Measurements from ENCODE around the gene MMUT. TPM values are rescaled to one million over a fixed set of nuclear protein-coding genes. Genes with fewer than 3 reads are reported as not detected.
"Not testable (repeated sequence)": the region's sequence is repeated elsewhere in the genome, so short reads cannot be mapped to it uniquely, and the experiment has no call there.

Gene MMUT
- total and polyA plus RNA-seq, 7 donors: 10.5 to 23.6 (median 16.8) TPM

DNA sequence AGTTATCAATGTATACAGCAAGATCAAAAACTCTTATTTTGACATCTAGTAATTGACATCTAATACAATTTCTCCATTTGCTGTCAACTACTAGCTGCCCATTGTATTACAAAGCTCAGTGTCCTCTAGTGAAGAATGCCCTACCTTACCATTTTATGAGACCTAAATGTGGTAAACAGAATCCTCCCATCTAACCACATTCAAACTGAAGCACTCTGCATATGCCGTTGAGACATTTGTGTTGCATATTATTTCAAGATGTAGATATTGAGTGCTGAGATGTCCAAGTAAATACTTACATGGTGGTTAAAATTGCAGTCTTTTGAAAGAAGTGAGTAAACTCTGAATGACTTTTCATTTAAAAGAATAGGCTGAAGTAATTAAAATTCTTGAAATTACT is 36.1 kb upstream of the MMUT start:
- no peak for TF ChIP-seq POLR2AphosphoS5 (IDR thresholded peaks at IDR 0.05)
- TF ChIP-seq, protein P1, sequence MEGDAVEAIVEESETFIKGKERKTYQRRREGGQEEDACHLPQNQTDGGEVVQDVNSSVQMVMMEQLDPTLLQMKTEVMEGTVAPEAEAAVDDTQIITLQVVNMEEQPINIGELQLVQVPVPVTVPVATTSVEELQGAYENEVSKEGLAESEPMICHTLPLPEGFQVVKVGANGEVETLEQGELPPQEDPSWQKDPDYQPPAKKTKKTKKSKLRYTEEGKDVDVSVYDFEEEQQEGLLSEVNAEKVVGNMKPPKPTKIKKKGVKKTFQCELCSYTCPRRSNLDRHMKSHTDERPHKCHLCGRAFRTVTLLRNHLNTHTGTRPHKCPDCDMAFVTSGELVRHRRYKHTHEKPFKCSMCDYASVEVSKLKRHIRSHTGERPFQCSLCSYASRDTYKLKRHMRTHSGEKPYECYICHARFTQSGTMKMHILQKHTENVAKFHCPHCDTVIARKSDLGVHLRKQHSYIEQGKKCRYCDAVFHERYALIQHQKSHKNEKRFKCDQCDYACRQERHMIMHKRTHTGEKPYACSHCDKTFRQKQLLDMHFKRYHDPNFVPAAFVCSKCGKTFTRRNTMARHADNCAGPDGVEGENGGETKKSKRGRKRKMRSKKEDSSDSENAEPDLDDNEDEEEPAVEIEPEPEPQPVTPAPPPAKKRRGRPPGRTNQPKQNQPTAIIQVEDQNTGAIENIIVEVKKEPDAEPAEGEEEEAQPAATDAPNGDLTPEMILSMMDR (IDR thresholded peaks at IDR 0.05): no peak
- no peak for TF ChIP-seq POLR2A (IDR thresholded peaks at IDR 0.05)
- no peak for TF ChIP-seq EP300 (IDR thresholded peaks at IDR 0.05)
- WGBS, 2 donors: 49 to 89% methylated on average over 1 of the region's 1 CpG

DNA sequence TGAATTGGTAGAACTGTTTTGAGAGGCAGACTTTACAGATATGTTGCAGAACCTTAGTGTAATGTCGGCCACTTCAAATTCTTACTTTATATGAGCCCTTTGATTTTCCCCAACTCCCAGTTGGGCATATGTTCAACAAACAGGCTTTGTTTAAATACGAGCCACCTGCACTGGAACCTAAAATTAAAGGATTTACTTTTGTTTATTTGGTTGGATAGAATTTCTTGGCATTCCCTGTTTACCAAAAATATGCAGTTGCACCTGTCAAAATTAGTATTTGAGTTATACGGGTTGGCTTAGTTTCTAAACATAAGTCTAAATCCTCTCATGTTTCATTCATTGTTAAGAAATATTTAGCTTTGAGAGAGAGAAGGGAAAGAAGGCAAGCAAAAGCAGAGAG is 34.3 kb upstream of the MMUT start:
- peaks cover 0 to 9% (median 0%) of the 10 kb centered on the region in 4 donors for H3K36me3 ChIP-seq
- WGBS, 2 donors: 31 to 77% methylated on average over 3 of the region's 3 CpGs
- TF ChIP-seq, protein P1 (IDR thresholded peaks at IDR 0.05): no peak
- TF ChIP-seq EP300 (IDR thresholded peaks at IDR 0.05) (no peak), POLR2A (IDR thresholded peaks at IDR 0.05) (no peak), POLR2AphosphoS5 (IDR thresholded peaks at IDR 0.05) (no peak)
- H3K27me3 ChIP-seq: no peaks in the 10 kb centered on the region
- H3K4me1 ChIP-seq: no peaks in the 10 kb centered on the region
- H3K4me3 ChIP-seq: no peak overlapping the region
- DNase-seq: no peak
- H3K27ac ChIP-seq: no peak overlapping the region
- no peaks in the 10 kb centered on the region for H3K9me3 ChIP-seq
- intact Hi-C loops (cut with DNase I): no loop called here

More for the DNA sequence above, 36.1 kb upstream of the MMUT start:
- Histone ChIP-seq H3K36me3 (no peaks in the 10 kb centered on the region), H3K27ac (no peak overlapping the region), H3K4me1 (no peaks in the 10 kb centered on the region), H3K4me3 (no peak overlapping the region), H3K27me3 (no peaks in the 10 kb centered on the region), H3K9me3 (no peaks in the 10 kb centered on the region)
- DNase-seq: no peak
- intact Hi-C loops (cut with DNase I): no loop called here

DNA sequence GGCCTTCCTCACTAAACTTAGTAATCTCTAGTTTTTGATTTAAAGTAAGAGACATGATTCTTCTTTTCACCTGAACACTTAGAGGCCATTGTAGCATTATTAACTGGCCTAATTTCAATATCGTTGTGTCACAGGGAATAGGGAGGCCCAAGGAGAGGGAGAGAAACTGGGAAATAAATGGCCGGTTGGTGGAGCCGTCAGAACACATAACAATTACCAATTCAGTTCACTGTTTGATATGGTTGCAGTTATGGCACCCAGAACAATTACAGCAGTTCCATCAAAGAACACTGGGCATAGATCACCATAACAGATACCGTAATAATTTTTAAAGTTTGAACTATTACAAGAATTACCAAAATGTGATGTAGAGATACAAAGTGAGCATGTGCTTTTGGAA is 27.6 kb upstream of the MMUT start:
- TF ChIP-seq EP300 (IDR thresholded peaks at IDR 0.05) (no peak), POLR2AphosphoS5 (IDR thresholded peaks at IDR 0.05) (no peak), POLR2A (IDR thresholded peaks at IDR 0.05) (no peak)
- TF ChIP-seq, protein P1 (IDR thresholded peaks at IDR 0.05): no peak
- H3K36me3 ChIP-seq: peaks cover 0 to 54% (median 9%) of the 10 kb centered on the region in 4 donors
- H3K27ac ChIP-seq: no peak overlapping the region
- intact Hi-C loops (cut with DNase I): no loop called here
- no peak overlapping the region for H3K4me3 ChIP-seq
- no peak for DNase-seq
- no peaks in the 10 kb centered on the region for H3K27me3 ChIP-seq
- 97% methylated on average over 4 of the region's 4 CpGs for WGBS, 2 donors
- no peaks in the 10 kb centered on the region for H3K4me1 ChIP-seq
- H3K9me3 ChIP-seq: no peaks in the 10 kb centered on the region

DNA sequence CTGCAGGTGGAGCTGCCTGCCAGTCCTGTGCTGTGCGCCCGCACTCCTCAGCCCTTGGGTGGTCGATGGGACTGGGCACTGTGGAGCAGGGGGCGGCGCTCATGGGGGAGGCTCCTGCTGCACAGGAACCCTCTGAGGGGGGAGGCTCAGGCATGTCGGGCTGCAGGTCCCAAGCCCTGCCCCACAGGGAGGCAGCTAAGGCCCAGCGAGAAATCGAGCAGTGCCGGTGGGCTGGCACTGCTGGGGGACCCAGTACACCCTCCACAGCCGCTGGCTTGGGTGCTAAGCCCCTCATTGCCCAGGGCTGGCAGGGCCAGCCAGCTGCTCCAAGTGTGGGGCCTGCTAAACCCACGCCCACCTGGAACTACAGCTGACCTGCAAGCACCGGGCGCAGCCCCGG is 20.3 kb upstream of the MMUT start:
- H3K27ac ChIP-seq; H3K4me3 ChIP-seq; DNase-seq; H3K4me1 ChIP-seq; H3K27me3 ChIP-seq; H3K9me3 ChIP-seq; intact Hi-C loops (cut with DNase I): not testable (repeated sequence)
- 93 to 95% methylated on average over 14 of the region's 14 CpGs for WGBS, 2 donors
- H3K36me3 ChIP-seq: peaks cover 0 to 18% (median 2%) of the 10 kb centered on the region in 4 donors

DNA sequence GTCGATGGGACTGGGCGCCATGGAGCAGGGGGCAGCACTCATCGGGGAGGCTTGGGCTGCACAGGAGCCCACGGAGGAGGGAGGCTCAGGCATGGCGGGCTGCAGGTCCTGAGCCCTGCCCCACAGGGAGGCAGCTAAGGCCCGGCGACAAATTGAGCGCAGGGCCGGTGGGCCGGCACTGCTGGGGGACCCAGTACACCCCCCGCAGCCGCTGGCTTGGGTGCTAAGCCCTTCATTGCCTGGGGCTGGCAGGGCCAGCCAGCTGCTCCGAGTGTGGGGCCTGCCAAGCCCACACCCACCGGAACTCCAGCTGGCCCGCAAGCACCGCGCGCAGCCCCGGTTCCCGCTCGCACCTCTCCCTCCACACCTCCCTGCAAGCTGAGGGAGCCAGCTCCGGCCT is 18.8 kb upstream of the MMUT start:
- intact Hi-C loops (cut with DNase I); H3K4me3 ChIP-seq; DNase-seq; H3K27ac ChIP-seq; H3K9me3 ChIP-seq; H3K4me1 ChIP-seq; H3K27me3 ChIP-seq: not testable (repeated sequence)
- H3K36me3 ChIP-seq: peaks cover 0 to 13% (median 2%) of the 10 kb centered on the region in 4 donors
- WGBS, 2 donors: 98% methylated on average over 21 to 22 of the region's 22 CpGs

DNA sequence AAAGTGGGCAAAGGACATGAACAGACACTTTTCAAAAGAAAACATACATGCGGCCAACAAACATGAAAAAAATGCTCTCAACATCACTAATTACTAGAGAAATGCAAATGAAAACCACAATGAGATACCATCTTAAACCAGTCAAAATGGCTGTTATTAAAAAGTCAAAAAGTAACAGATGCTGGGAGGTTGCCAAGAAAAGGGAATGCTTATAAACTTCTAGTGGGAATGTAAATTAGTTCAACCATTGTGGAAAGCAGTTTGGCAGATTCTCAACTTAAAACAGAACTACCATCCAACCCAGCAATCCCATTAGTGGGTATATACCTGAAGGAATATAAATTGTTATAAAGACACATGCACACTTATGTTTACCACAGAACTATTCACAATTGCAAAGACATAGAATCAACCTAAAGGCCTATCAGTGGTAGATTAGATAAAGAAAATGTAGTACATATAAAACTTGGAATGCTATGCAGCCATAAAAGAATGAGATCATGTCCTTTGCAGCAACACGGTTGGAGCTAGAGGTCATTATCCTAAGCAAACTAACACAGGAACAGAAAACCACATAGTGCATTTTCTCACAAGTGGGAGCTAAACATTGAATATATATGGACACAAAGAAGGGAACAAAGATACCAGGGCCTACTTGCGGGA is 16.4 kb upstream of the MMUT start:
- intact Hi-C loops (cut with DNase I): no loop called here
- no peaks in the 10 kb centered on the region for H3K27me3 ChIP-seq
- H3K4me1 ChIP-seq: no peaks in the 10 kb centered on the region
- peaks cover 0 to 13% (median 2%) of the 10 kb centered on the region in 4 donors for H3K36me3 ChIP-seq
- WGBS, 2 donors: 26 to 72% methylated on average over 3 of the region's 3 CpGs
- no peak overlapping the region for H3K27ac ChIP-seq
- DNase-seq: no peak
- no peak overlapping the region for H3K4me3 ChIP-seq
- TF ChIP-seq EP300 (IDR thresholded peaks at IDR 0.05) (no peak), POLR2AphosphoS5 (IDR thresholded peaks at IDR 0.05) (no peak), POLR2A (IDR thresholded peaks at IDR 0.05) (no peak)
- TF ChIP-seq, protein P1 (IDR thresholded peaks at IDR 0.05): no peak
- H3K9me3 ChIP-seq: no peaks in the 10 kb centered on the region

DNA sequence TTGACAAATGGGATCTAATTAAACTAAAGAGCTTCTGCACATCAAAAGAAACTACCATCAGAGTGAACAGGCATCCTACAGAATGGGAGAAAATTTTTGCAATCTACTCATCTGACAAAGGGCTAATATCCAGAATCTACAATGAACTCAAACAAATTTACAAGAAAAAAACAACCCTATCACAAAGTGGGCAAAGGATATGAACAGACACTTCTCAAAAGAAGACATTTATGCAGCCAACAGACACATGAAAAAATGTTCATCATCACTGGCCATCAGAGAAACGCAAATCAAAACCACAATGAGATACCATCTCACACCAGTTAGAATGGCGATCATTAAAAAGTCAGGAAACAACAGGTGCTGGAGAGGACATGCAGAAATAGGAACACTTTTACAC is 13.5 kb upstream of the MMUT start:
- H3K27me3 ChIP-seq; DNase-seq; H3K9me3 ChIP-seq; H3K27ac ChIP-seq; H3K4me1 ChIP-seq; H3K4me3 ChIP-seq; intact Hi-C loops (cut with DNase I): not testable (repeated sequence)
- H3K36me3 ChIP-seq: peaks cover 0 to 32% (median 1%) of the 10 kb centered on the region in 4 donors
- 85 to 87% methylated on average over 2 of the region's 2 CpGs for WGBS, 2 donors

Measured in sigmoid colon (tissue), 7 donors.